Measurements from ENCODE around the gene PCDH9.

PCDH9 gene

GRCh38 chr13:66809485-66809884, 420.7 kb downstream of the PCDH9 start:
- TF ChIP-seq CTCF (IDR thresholded peaks at IDR 0.05; ENCODE audit: extremely low read depth, missing control alignments), result no peak
- DNase-seq (ENCODE audit: low spot score), result no peak

- TF ChIP-seq CTCF (IDR thresholded peaks at IDR 0.05; ENCODE audit: extremely low read depth, missing control alignments), result no peak
- no peak for DNase-seq (ENCODE audit: low spot score)
Measured at GRCh38 chr13:66807251-66807650, 422.9 kb downstream of the PCDH9 start.

GRCh38 chr13:66805657-66806056, 424.5 kb downstream of the PCDH9 start:
- DNase-seq (ENCODE audit: low spot score), result no peak
- no peak for TF ChIP-seq CTCF (IDR thresholded peaks at IDR 0.05; ENCODE audit: extremely low read depth, missing control alignments)

GRCh38 chr13:66803808-66804456, 426.2 kb downstream of the PCDH9 start:
- DNase-seq (ENCODE audit: low spot score), result no peak
- no peak for TF ChIP-seq CTCF (IDR thresholded peaks at IDR 0.05; ENCODE audit: extremely low read depth, missing control alignments)

- no peak for DNase-seq (ENCODE audit: low spot score)
- TF ChIP-seq CTCF (IDR thresholded peaks at IDR 0.05; ENCODE audit: extremely low read depth, missing control alignments), result no peak
Measured at GRCh38 chr13:66803013-66803807, 426.9 kb downstream of the PCDH9 start.

GRCh38 chr13:66795636-66796035, 434.5 kb downstream of the PCDH9 start:
- no peak for TF ChIP-seq CTCF (IDR thresholded peaks at IDR 0.05; ENCODE audit: extremely low read depth, missing control alignments)
- DNase-seq (ENCODE audit: low spot score), result no peak

- TF ChIP-seq CTCF (IDR thresholded peaks at IDR 0.05; ENCODE audit: extremely low read depth, missing control alignments), result no peak
- DNase-seq (ENCODE audit: low spot score), result no peak
Measured at GRCh38 chr13:66794340-66795031, 435.6 kb downstream of the PCDH9 start.

Data from GM20000 (cell line).